ENCODE results near the gene MAZ. TPM values are rescaled to one million over a fixed set of nuclear protein-coding genes. Genes with fewer than 3 reads are reported as not detected.

MAZ gene
- total and polyA plus RNA-seq, 2 of the 8 experiments (the other 6 are each of a cell fraction or from before 2014, with no cell fraction given) = 219 to 380 TPM

DNA sequence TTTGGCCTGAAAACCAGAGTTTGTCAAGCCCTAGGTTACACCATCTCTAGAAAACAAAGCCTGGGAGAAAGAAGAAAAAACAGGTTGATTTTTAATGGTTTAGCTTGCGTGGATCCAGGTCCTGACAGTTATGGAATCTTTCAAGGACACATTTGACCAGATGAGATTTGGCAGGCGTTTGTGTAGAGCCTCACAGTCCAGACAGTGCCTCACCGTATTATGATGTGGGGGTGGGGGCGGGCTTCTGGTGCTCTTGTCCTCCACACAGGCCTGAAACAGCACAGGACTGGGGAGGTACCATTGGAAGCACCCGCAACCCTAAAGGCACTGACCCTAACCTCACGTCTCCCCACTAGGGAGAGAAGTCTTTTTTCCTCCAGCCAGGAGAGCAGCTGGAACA, 33.5 kb downstream of the MAZ start:
- Histone ChIP-seq H2BK120ac (replicated peaks; ENCODE audit: low read depth, low read length) (no peak overlapping the region), H3K4me3 (ENCODE audit: extremely low read depth in 1 of 4, insufficient read depth in 2 of 4, low read depth in 3 of 4, low read length in 4 of 4) (no peak overlapping the region), H3K18ac (ENCODE audit: extremely low read depth, low read length) (no peak overlapping the region), H2BK15ac (ENCODE audit: low read length) (no peak overlapping the region), H2BK5ac (ENCODE audit: low read depth, low read length) (no peak overlapping the region), H3K23me2 (ENCODE audit: low read depth, low read length) (no peaks in the 10 kb centered on the region), H3K4me2 (ENCODE audit: insufficient read depth in 1 of 2, low read depth in 2 of 2, low read length in 2 of 2) (no peak overlapping the region), H4K91ac (replicated peaks; ENCODE audit: insufficient read length, low read length) (no peak overlapping the region), H3K4ac (replicated peaks; ENCODE audit: insufficient read length, low read depth, low read length) (no peak overlapping the region), H3K9me3 (ENCODE audit: insufficient read depth in 2 of 2, low read depth in 1 of 2, low read length in 1 of 2) (no peaks in the 10 kb centered on the region), H3K27me3 (replicated peaks in 1 of 4; ENCODE audit: control insufficient read depth in 3 of 4, extremely low read depth in 1 of 4, insufficient read depth in 3 of 4, low read length in 3 of 4) (no peaks in the 10 kb centered on the region), H2BK20ac (ENCODE audit: low read length) (no peak overlapping the region), H4K8ac (ENCODE audit: extremely low read depth, insufficient read depth, low read length) (no peak overlapping the region), H3K27ac (ENCODE audit: low read depth, low read length) (no peak overlapping the region), H4K5ac (ENCODE audit: insufficient read length, low read depth, low read length) (no peak overlapping the region), H2AK5ac (ENCODE audit: low read depth, low read length) (no peak overlapping the region), H2BK12ac (ENCODE audit: low read depth, low read length) (no peak overlapping the region), H4K20me1 (replicated peaks in 1 of 2; ENCODE audit: control insufficient read depth in 1 of 2, insufficient read depth in 2 of 2, low read length in 2 of 2) (no peaks in the 10 kb centered on the region), H2AFZ (ENCODE audit: low read length) (no peak overlapping the region), H3K79me1 (ENCODE audit: low read depth, low read length) (no peaks in the 10 kb centered on the region), H3K9ac (replicated peaks in 1 of 4; ENCODE audit: extremely low read depth in 1 of 4, low read depth in 3 of 4, low read length in 3 of 4) (no peak overlapping the region), H3K23ac (ENCODE audit: insufficient read length) (no peak overlapping the region), H3K56ac (replicated peaks; ENCODE audit: insufficient read length, low read depth, low read length) (no peak overlapping the region), H3K14ac (ENCODE audit: insufficient read length) (no peak overlapping the region), H3K4me1 (replicated peaks in 1 of 4; ENCODE audit: control insufficient read depth in 3 of 4, insufficient read depth in 4 of 4, low read length in 3 of 4) (no peaks in the 10 kb centered on the region; a peak in 1 of 7 replicates), H3K36me3 (ENCODE audit: control insufficient read depth in 2 of 4, insufficient read depth in 4 of 4, low read length in 3 of 4) (no peaks in the 10 kb centered on the region), H3K79me2 (ENCODE audit: control insufficient read depth in 1 of 2, insufficient read depth in 2 of 2, low read length in 2 of 2) (no peaks in the 10 kb centered on the region)
- ChIA-PET CTCF (ENCODE audit: partially characterized antibody) (interaction anchor here (0.7 to 4.2 kb wide), 5 partner anchors 10 to 192 kb away, joined by 3 to 28 read pairs (median 6); partner anchors contain the start of genes MVP and TLCD3B), POLR2A (ENCODE audit: partially characterized antibody) (interaction anchor here (0.6 to 12.7 kb wide), 4 partner anchors 16 to 139 kb away, joined by 3 to 167 read pairs (median 3); partner anchors contain the start of genes MVP and PAGR1)
- FAIRE-seq (no peak), DNase-seq (ENCODE audit: low read depth in 1 of 2, low spot score in 2 of 2) (no peak)
- WGBS, 2 experiments (ENCODE audit: extremely low coverage in 1 of 2, insufficient coverage in 1 of 2, insufficient read length in 1 of 2, insufficient replicate concordance in 2 of 2, low coverage in 1 of 2, low lambda C conversion rate in 2 of 2, missing lambda C conversion rate in 1 of 2) = 93% methylated on average over 6 of the region's 6 CpGs; no CpG with 5 or more reads in 1 of the 2 experiments
- TF ChIP-seq JUN (IDR thresholded peaks at IDR 0.05; ENCODE audit: low read depth, low read length) (no peak), FOSL1 (IDR thresholded peaks at IDR 0.05; ENCODE audit: insufficient read depth, low read depth, low read length) (no peak), CHD2 (IDR thresholded peaks at IDR 0.05; ENCODE audit: low read length) (no peak), SP1 (IDR thresholded peaks at IDR 0.05; ENCODE audit: low read depth, low read length) (no peak), ASH2L (IDR thresholded peaks at IDR 0.05; ENCODE audit: low read length) (no peak), SIN3A (conservative IDR thresholded peaks at IDR 0.05 in 1 of 2, IDR thresholded peaks at IDR 0.05 in 1 of 2; ENCODE audit: low read depth in 1 of 2, low read length in 2 of 2) (no peak), KDM1A (IDR thresholded peaks at IDR 0.05; ENCODE audit: borderline replicate concordance, low read length) (no peak)

Data from H1 (cell line).